Kidney (tissue), 14 donors: Measurements from ENCODE around the gene ALDH3A2. TPM values are rescaled to one million over a fixed set of nuclear protein-coding genes. Genes with fewer than 3 reads are reported as not detected.

Source experiments
- DNase-seq, 5 donors: peaks; one replicate each; pipeline ENCODE4 v3.0.0-alpha.2; 2013 to 2020
- FAIRE-seq: peaks from 2 replicates; lab custom pipeline; 2012; peaks lifted over from hg19 to GRCh38; lab: Jason Lieb, UNC
- H3K27ac ChIP-seq, 2 donors: one replicate each; pipeline ENCODE4 v1.7.0; 2013; ENCODE audit warnings: low read depth in 2 of 2, low read length in 2 of 2, inconsistent platforms in 1 of 2
- H3K27me3 ChIP-seq: one replicate; pipeline ENCODE4 v1.7.1; 2013; ENCODE audit warnings: low read length, inconsistent platforms; ENCODE audit not compliant: control insufficient read depth, insufficient read depth
- H3K36me3 ChIP-seq, 3 donors: one replicate each; pipeline versions ENCODE4 v1.7.0 to v1.7.1; 2013; ENCODE audit warnings: low read length in 3 of 3, control low read depth in 1 of 3, inconsistent platforms in 1 of 3; ENCODE audit not compliant: insufficient read depth in 3 of 3, control insufficient read depth in 2 of 3
- H3K4me1 ChIP-seq, 3 donors: one replicate each; pipeline versions ENCODE4 v1.7.0 to v1.7.1; 2013; ENCODE audit warnings: low read length in 3 of 3, inconsistent platforms in 1 of 3, low read depth in 1 of 3; ENCODE audit not compliant: control insufficient read depth in 2 of 3, insufficient read depth in 2 of 3
- H3K4me3 ChIP-seq, 3 donors: one replicate each; pipeline versions ENCODE4 v1.7.0 to v1.8.1; 2013; ENCODE audit warnings: low read length in 3 of 3, control low read depth in 1 of 3, inconsistent platforms in 1 of 3
- H3K9ac ChIP-seq, 3 donors: one replicate each; pipeline versions ENCODE4 v1.7.0 to v1.7.1; 2013; ENCODE audit warnings: low read length in 3 of 3, control low read depth in 1 of 3, inconsistent platforms in 1 of 3
- H3K9me3 ChIP-seq, 3 donors: one replicate each; pipeline versions ENCODE4 v1.7.0 to v1.7.1; 2013; ENCODE audit warnings: low read length in 3 of 3, control low read depth in 1 of 3, inconsistent platforms in 1 of 3; ENCODE audit not compliant: control insufficient read depth in 2 of 3, insufficient read depth in 1 of 3
- CTCF ChIP-seq: IDR thresholded peaks from 3 replicates; pipeline ENCODE4 v1.5.1; 2012; ENCODE audit warnings: mild to moderate bottlenecking, moderate library complexity, borderline replicate concordance; ENCODE audit not compliant: insufficient read depth; ENCODE audit errors: extremely low read depth
- intact Hi-C: fragments of 100-400 bp; cut with DNase I; formaldehyde crosslinking; loops from one replicate; pipeline ENCODE4 v1.11.1; 2022
- polyA plus RNA-seq: library from polyadenylated mRNA; stranded (reverse); fragments of 350-450 nt; fragmentation: Illumina TruSeq; extraction: RNeasy Lipid Tissue Mini Kit (QIAGEN cat#74804); gene quantifications from one replicate; pipeline ENCODE4 v1.2.3, GENCODE V29; 2014; ENCODE audit warnings: low read depth, low replicate concordance; ENCODE audit not compliant: insufficient read depth
- total RNA-seq: library from RNA; stranded (reverse); fragmentation: NEBNext Ultra II Directional; extraction: Animal tissue kit (Norgen Biotek cat#: 25700); gene quantifications from one replicate; pipeline ENCODE4 v1.2.1, GENCODE V29; 2021
- donor health status: control.
- donor health status: control.
- donor health status: control.
- donor health status: control.
- donor health status: control.
- donor health status: DM: yes; HTN: yes; CAD: no.
- donor health status: Normal renal cell carcinoma (clear cell type).

ALDH3A2 gene
- total and polyA plus RNA-seq, 2 donors from 2014 or later = 75.0 to 87.7 TPM

- Histone ChIP-seq H3K27ac (peak overlapping the region in 1 of 2 donors; percentile 48), H3K36me3 (peaks cover 9 to 51% (median 16%) of the 10 kb centered on the region in 3 donors), H3K4me1 (peaks cover 6 to 25% (median 9%) of the 10 kb centered on the region in 3 donors), H3K27me3 (no peaks in the 10 kb centered on the region), H3K9me3 (no peaks in the 10 kb centered on the region), H3K4me3 (no peak overlapping the region), H3K9ac (no peak overlapping the region)
- no peak for DNase-seq
- no peak for TF ChIP-seq CTCF
- intact Hi-C loops = no loop called here
- FAIRE-seq = no peak
Observed at GRCh38 chr17:19656336-19656735, 7.8 kb downstream of the ALDH3A2 start.

GRCh38 chr17:19656851-19657581, 8.5 kb downstream of the ALDH3A2 start:
- peaks cover 9 to 49% (median 17%) of the 10 kb centered on the region in 3 donors for H3K36me3 ChIP-seq
- H3K9ac ChIP-seq = no peak overlapping the region
- no peak for TF ChIP-seq CTCF
- H3K4me1 ChIP-seq = peaks cover 0 to 18% (median 5%) of the 10 kb centered on the region in 3 donors
- no peaks in the 10 kb centered on the region for H3K27me3 ChIP-seq
- H3K4me3 ChIP-seq = no peak overlapping the region
- H3K9me3 ChIP-seq = no peaks in the 10 kb centered on the region
- intact Hi-C loops = no loop called here
- FAIRE-seq (no peak), DNase-seq (no peak)
- no peak overlapping the region for H3K27ac ChIP-seq

DNA sequence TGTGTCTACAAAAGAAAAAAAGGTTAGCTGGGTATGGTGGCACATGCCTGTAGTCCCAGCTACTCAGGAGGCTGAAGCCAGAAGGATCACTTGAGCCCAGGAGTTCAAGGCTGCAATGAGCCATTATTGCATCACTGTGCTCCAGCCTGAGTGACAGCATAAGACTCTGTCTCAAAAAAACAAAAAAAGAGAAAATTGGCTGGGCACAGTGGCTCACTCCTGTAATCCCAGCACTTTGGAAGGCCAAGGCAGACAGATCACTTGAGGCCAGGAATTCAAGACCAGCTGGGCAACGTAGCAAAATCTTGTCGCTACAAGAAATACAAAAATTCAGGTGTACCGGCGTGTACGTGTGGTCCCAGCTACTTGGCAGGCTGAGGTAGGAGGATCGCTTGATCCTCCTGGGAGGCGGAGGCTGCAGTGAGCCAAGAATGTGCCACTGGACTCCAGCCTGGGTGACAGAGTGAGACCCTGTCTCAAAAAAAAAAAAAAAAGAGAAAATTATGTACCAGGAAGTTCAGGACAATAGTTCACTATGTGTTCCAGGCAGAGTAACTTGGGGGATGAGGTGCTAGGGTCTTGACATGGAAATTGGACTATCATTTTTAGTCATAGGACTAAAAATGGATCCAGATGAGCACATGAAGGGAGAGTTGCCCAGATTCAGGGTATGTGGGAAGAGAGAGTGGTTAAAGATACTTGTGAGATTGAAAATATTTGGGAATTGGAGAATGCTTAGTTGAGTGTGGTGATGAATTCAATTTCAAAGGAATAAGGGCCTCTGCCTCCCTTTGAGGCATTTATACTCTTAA, 11.0 kb downstream of the ALDH3A2 start:
- no peaks in the 10 kb centered on the region for H3K27me3 ChIP-seq
- H3K4me3 ChIP-seq = no peak overlapping the region
- H3K4me1 ChIP-seq = peaks cover 0 to 15% (median 5%) of the 10 kb centered on the region in 3 donors
- H3K27ac ChIP-seq = no peak overlapping the region
- no peak for DNase-seq
- FAIRE-seq = no peak
- no peak overlapping the region for H3K9ac ChIP-seq
- TF ChIP-seq CTCF = no peak
- intact Hi-C loops = no loop called here
- H3K36me3 ChIP-seq = peaks cover 9 to 71% (median 31%) of the 10 kb centered on the region in 3 donors
- H3K9me3 ChIP-seq = no peaks in the 10 kb centered on the region
